ENCODE measurements around the gene STAC.

STAC gene

GRCh38 chr3:36525115-36525801 is 145.0 kb downstream of the STAC start:
- H3K9ac ChIP-seq (ENCODE audit: low read depth, low read length): no peak overlapping the region
- no peaks in the 10 kb centered on the region for H3K36me3 ChIP-seq (ENCODE audit: control insufficient read depth, insufficient read depth, low read length)
- no peaks in the 10 kb centered on the region for H3K27me3 ChIP-seq (ENCODE audit: control insufficient read depth, insufficient read depth, low read length)
- H3K4me1 ChIP-seq (ENCODE audit: control insufficient read depth, insufficient read depth, low read length): peaks cover 2% of the 10 kb centered on the region
- no peak overlapping the region for H3K4me3 ChIP-seq (ENCODE audit: low read depth, low read length)
- H3K9me3 ChIP-seq (ENCODE audit: control insufficient read depth, insufficient read depth, low read length): no peaks in the 10 kb centered on the region

- Histone ChIP-seq H3K9me3 (ENCODE audit: control insufficient read depth, insufficient read depth, low read length) (no peaks in the 10 kb centered on the region), H3K4me1 (ENCODE audit: control insufficient read depth, insufficient read depth, low read length) (no peaks in the 10 kb centered on the region)
Measured at GRCh38 chr3:36538136-36538749, 157.9 kb downstream of the STAC start.

GRCh38 chr3:36540888-36541518 is 160.7 kb downstream of the STAC start:
- no peak overlapping the region for H3K9ac ChIP-seq (ENCODE audit: low read depth, low read length)
- H3K36me3 ChIP-seq (ENCODE audit: control insufficient read depth, insufficient read depth, low read length): no peaks in the 10 kb centered on the region
- no peaks in the 10 kb centered on the region for H3K27me3 ChIP-seq (ENCODE audit: control insufficient read depth, insufficient read depth, low read length)
- H3K4me1 ChIP-seq (ENCODE audit: control insufficient read depth, insufficient read depth, low read length): no peaks in the 10 kb centered on the region
- no peaks in the 10 kb centered on the region for H3K9me3 ChIP-seq (ENCODE audit: control insufficient read depth, insufficient read depth, low read length)
- no peak overlapping the region for H3K4me3 ChIP-seq (ENCODE audit: low read depth, low read length)

More at GRCh38 chr3:36538136-36538749, 157.9 kb downstream of the STAC start:
- Histone ChIP-seq H3K9ac (ENCODE audit: low read depth, low read length) (no peak overlapping the region), H3K4me3 (ENCODE audit: low read depth, low read length) (no peak overlapping the region), H3K27me3 (ENCODE audit: control insufficient read depth, insufficient read depth, low read length) (no peaks in the 10 kb centered on the region), H3K36me3 (ENCODE audit: control insufficient read depth, insufficient read depth, low read length) (no peaks in the 10 kb centered on the region)

- H3K27me3 ChIP-seq (ENCODE audit: control insufficient read depth, insufficient read depth, low read length): no peaks in the 10 kb centered on the region
- H3K9ac ChIP-seq (ENCODE audit: low read depth, low read length): no peak overlapping the region
- H3K36me3 ChIP-seq (ENCODE audit: control insufficient read depth, insufficient read depth, low read length): no peaks in the 10 kb centered on the region
- no peaks in the 10 kb centered on the region for H3K9me3 ChIP-seq (ENCODE audit: control insufficient read depth, insufficient read depth, low read length)
- no peaks in the 10 kb centered on the region for H3K4me1 ChIP-seq (ENCODE audit: control insufficient read depth, insufficient read depth, low read length)
- no peak overlapping the region for H3K4me3 ChIP-seq (ENCODE audit: low read depth, low read length)
Measured at GRCh38 chr3:36542186-36542585, 161.9 kb downstream of the STAC start.

- Histone ChIP-seq H3K27me3 (ENCODE audit: control insufficient read depth, insufficient read depth, low read length) (no peaks in the 10 kb centered on the region), H3K9ac (ENCODE audit: low read depth, low read length) (no peak overlapping the region), H3K9me3 (ENCODE audit: control insufficient read depth, insufficient read depth, low read length) (no peaks in the 10 kb centered on the region), H3K4me1 (ENCODE audit: control insufficient read depth, insufficient read depth, low read length) (no peaks in the 10 kb centered on the region), H3K4me3 (ENCODE audit: low read depth, low read length) (no peak overlapping the region), H3K36me3 (ENCODE audit: control insufficient read depth, insufficient read depth, low read length) (no peaks in the 10 kb centered on the region)
Measured at GRCh38 chr3:36543276-36543997, 163.1 kb downstream of the STAC start.

GRCh38 chr3:36546226-36546625 is 165.9 kb downstream of the STAC start:
- H3K4me3 ChIP-seq (ENCODE audit: low read depth, low read length): no peak overlapping the region
- no peaks in the 10 kb centered on the region for H3K4me1 ChIP-seq (ENCODE audit: control insufficient read depth, insufficient read depth, low read length)
- no peak overlapping the region for H3K9ac ChIP-seq (ENCODE audit: low read depth, low read length)
- no peaks in the 10 kb centered on the region for H3K9me3 ChIP-seq (ENCODE audit: control insufficient read depth, insufficient read depth, low read length)
- H3K36me3 ChIP-seq (ENCODE audit: control insufficient read depth, insufficient read depth, low read length): no peaks in the 10 kb centered on the region
- H3K27me3 ChIP-seq (ENCODE audit: control insufficient read depth, insufficient read depth, low read length): no peaks in the 10 kb centered on the region

- Histone ChIP-seq H3K4me1 (ENCODE audit: control insufficient read depth, insufficient read depth, low read length) (no peaks in the 10 kb centered on the region), H3K9me3 (ENCODE audit: control insufficient read depth, insufficient read depth, low read length) (no peaks in the 10 kb centered on the region), H3K36me3 (ENCODE audit: control insufficient read depth, insufficient read depth, low read length) (no peaks in the 10 kb centered on the region), H3K9ac (ENCODE audit: low read depth, low read length) (no peak overlapping the region), H3K4me3 (ENCODE audit: low read depth, low read length) (no peak overlapping the region), H3K27me3 (ENCODE audit: control insufficient read depth, insufficient read depth, low read length) (no peaks in the 10 kb centered on the region)
Measured at GRCh38 chr3:36548712-36549111, 168.4 kb downstream of the STAC start.

- Histone ChIP-seq H3K4me3 (ENCODE audit: low read depth, low read length) (no peak overlapping the region), H3K9ac (ENCODE audit: low read depth, low read length) (no peak overlapping the region), H3K4me1 (ENCODE audit: control insufficient read depth, insufficient read depth, low read length) (no peaks in the 10 kb centered on the region), H3K36me3 (ENCODE audit: control insufficient read depth, insufficient read depth, low read length) (no peaks in the 10 kb centered on the region), H3K27me3 (ENCODE audit: control insufficient read depth, insufficient read depth, low read length) (no peaks in the 10 kb centered on the region), H3K9me3 (ENCODE audit: control insufficient read depth, insufficient read depth, low read length) (no peaks in the 10 kb centered on the region)
Measured at GRCh38 chr3:36557021-36557707, 176.9 kb downstream of the STAC start.

- Histone ChIP-seq H3K27me3 (ENCODE audit: control insufficient read depth, insufficient read depth, low read length) (no peaks in the 10 kb centered on the region), H3K4me3 (ENCODE audit: low read depth, low read length) (no peak overlapping the region), H3K4me1 (ENCODE audit: control insufficient read depth, insufficient read depth, low read length) (no peaks in the 10 kb centered on the region), H3K9me3 (ENCODE audit: control insufficient read depth, insufficient read depth, low read length) (no peaks in the 10 kb centered on the region), H3K36me3 (ENCODE audit: control insufficient read depth, insufficient read depth, low read length) (no peaks in the 10 kb centered on the region), H3K9ac (ENCODE audit: low read depth, low read length) (no peak overlapping the region)
Measured at GRCh38 chr3:36557708-36558421, 177.6 kb downstream of the STAC start.

GRCh38 chr3:36558961-36559360 is 178.7 kb downstream of the STAC start:
- Histone ChIP-seq H3K4me3 (ENCODE audit: low read depth, low read length) (no peak overlapping the region), H3K36me3 (ENCODE audit: control insufficient read depth, insufficient read depth, low read length) (no peaks in the 10 kb centered on the region), H3K9me3 (ENCODE audit: control insufficient read depth, insufficient read depth, low read length) (no peaks in the 10 kb centered on the region), H3K9ac (ENCODE audit: low read depth, low read length) (no peak overlapping the region), H3K4me1 (ENCODE audit: control insufficient read depth, insufficient read depth, low read length) (no peaks in the 10 kb centered on the region), H3K27me3 (ENCODE audit: control insufficient read depth, insufficient read depth, low read length) (no peaks in the 10 kb centered on the region)

- Histone ChIP-seq H3K36me3 (ENCODE audit: control insufficient read depth, insufficient read depth, low read length) (no peaks in the 10 kb centered on the region), H3K4me1 (ENCODE audit: control insufficient read depth, insufficient read depth, low read length) (no peaks in the 10 kb centered on the region), H3K9me3 (ENCODE audit: control insufficient read depth, insufficient read depth, low read length) (no peaks in the 10 kb centered on the region), H3K4me3 (ENCODE audit: low read depth, low read length) (no peak overlapping the region), H3K27me3 (ENCODE audit: control insufficient read depth, insufficient read depth, low read length) (no peaks in the 10 kb centered on the region), H3K9ac (ENCODE audit: low read depth, low read length) (no peak overlapping the region)
Measured at GRCh38 chr3:36560685-36561084, 180.4 kb downstream of the STAC start.
